ENCODE results near the gene MAJIN. TPM values are rescaled to one million over a fixed set of nuclear protein-coding genes. Genes with fewer than 3 reads are reported as not detected.

Gene MAJIN
- total and polyA plus RNA-seq, 2 experiments from 2014 or later, result not detected

GRCh38 chr11:64913171-64913727, 58.7 kb downstream of the MAJIN start:
- Histone ChIP-seq H3K9ac (no peak overlapping the region), H3K27ac (no peak overlapping the region), H3K9me3 (ENCODE audit: low read depth) (no peaks in the 10 kb centered on the region), H3K4me1 (ENCODE audit: insufficient read depth) (peaks cover 6% of the 10 kb centered on the region; the same call in 1 of the 2 replicates), H3F3A (ENCODE audit: insufficient read depth) (peaks cover 8% of the 10 kb centered on the region), H3K9me2 (ENCODE audit: insufficient read depth) (no peaks in the 10 kb centered on the region), H2AFZ (no peak overlapping the region), H3K4me2 (ENCODE audit: unreplicated experiment) (no peak overlapping the region), H3K79me2 (ENCODE audit: insufficient read depth) (peaks cover 19% of the 10 kb centered on the region), H3K4me3 (no peak overlapping the region), H3K36me3 (ENCODE audit: low read depth) (no peaks in the 10 kb centered on the region; the same call in 1 of the 2 replicates), H3K27me3 (replicated peaks; ENCODE audit: insufficient read depth) (no peaks in the 10 kb centered on the region), H4K20me1 (ENCODE audit: insufficient read depth) (no peaks in the 10 kb centered on the region)
- TF ChIP-seq EZH2 (IDR thresholded peaks at IDR 0.05; ENCODE audit: insufficient read depth, poor library complexity, severe bottlenecking), result no peak
- TF ChIP-seq EZH2phosphoT487 (IDR thresholded peaks at IDR 0.05; ENCODE audit: insufficient read depth, low read depth), result no peak
- 80 to 84% methylated on average over 16 to 17 of the region's 18 CpGs for WGBS, 2 experiments (ENCODE audit: low coverage in 1 of 2, low lambda C conversion rate in 2 of 2, missing lambda C conversion rate in 2 of 2)
- in situ Hi-C loops (cut with MboI), result no loop called here
- DNase-seq, result no peak

GRCh38 chr11:64911689-64912088, 60.2 kb downstream of the MAJIN start:
- DNase-seq, result no peak
- Histone ChIP-seq H3F3A (ENCODE audit: insufficient read depth) (no peaks in the 10 kb centered on the region), H4K20me1 (ENCODE audit: insufficient read depth) (no peaks in the 10 kb centered on the region), H3K4me3 (no peak overlapping the region), H3K4me1 (ENCODE audit: insufficient read depth) (no peaks in the 10 kb centered on the region), H3K36me3 (ENCODE audit: low read depth) (no peaks in the 10 kb centered on the region; the same call in 1 of the 2 replicates), H3K27me3 (replicated peaks; ENCODE audit: insufficient read depth) (no peaks in the 10 kb centered on the region), H3K9me3 (ENCODE audit: low read depth) (no peaks in the 10 kb centered on the region), H3K27ac (no peak overlapping the region), H3K9ac (no peak overlapping the region), H3K4me2 (ENCODE audit: unreplicated experiment) (no peak overlapping the region), H3K79me2 (ENCODE audit: insufficient read depth) (peaks cover 17% of the 10 kb centered on the region), H3K9me2 (ENCODE audit: insufficient read depth) (no peaks in the 10 kb centered on the region), H2AFZ (no peak overlapping the region)
- in situ Hi-C loops (cut with MboI), result no loop called here
- WGBS, 2 experiments (ENCODE audit: low coverage in 1 of 2, low lambda C conversion rate in 2 of 2, missing lambda C conversion rate in 2 of 2), result 95 to 98% methylated on average over 9 of the region's 9 CpGs
- TF ChIP-seq EZH2 (IDR thresholded peaks at IDR 0.05; ENCODE audit: insufficient read depth, poor library complexity, severe bottlenecking) (no peak), EZH2phosphoT487 (IDR thresholded peaks at IDR 0.05; ENCODE audit: insufficient read depth, low read depth) (no peak)

GRCh38 chr11:64911142-64911541, 60.8 kb downstream of the MAJIN start:
- no peak overlapping the region for H3K4me3 ChIP-seq
- H3K9me3 ChIP-seq (ENCODE audit: low read depth), result no peaks in the 10 kb centered on the region
- H3F3A ChIP-seq (ENCODE audit: insufficient read depth), result no peaks in the 10 kb centered on the region
- whole genome bisulfite sequencing, 2 experiments (ENCODE audit: low coverage in 1 of 2, low lambda C conversion rate in 2 of 2, missing lambda C conversion rate in 2 of 2), result 91 to 95% methylated on average over 7 of the region's 7 CpGs
- in situ Hi-C loops (cut with MboI), result no loop called here
- H2AFZ ChIP-seq, result no peak overlapping the region
- DNase-seq, result no peak
- H3K27ac ChIP-seq, result no peak overlapping the region
- TF ChIP-seq EZH2phosphoT487 (IDR thresholded peaks at IDR 0.05; ENCODE audit: insufficient read depth, low read depth) (no peak), EZH2 (IDR thresholded peaks at IDR 0.05; ENCODE audit: insufficient read depth, poor library complexity, severe bottlenecking) (no peak)
- H4K20me1 ChIP-seq (ENCODE audit: insufficient read depth), result no peaks in the 10 kb centered on the region
- H3K36me3 ChIP-seq (ENCODE audit: low read depth), result no peaks in the 10 kb centered on the region; the same call in 1 of the 2 replicates
- H3K27me3 ChIP-seq (replicated peaks; ENCODE audit: insufficient read depth), result no peaks in the 10 kb centered on the region
- H3K9ac ChIP-seq, result no peak overlapping the region
- H3K9me2 ChIP-seq (ENCODE audit: insufficient read depth), result no peaks in the 10 kb centered on the region
- H3K79me2 ChIP-seq (ENCODE audit: insufficient read depth), result peaks cover 11% of the 10 kb centered on the region
- no peaks in the 10 kb centered on the region for H3K4me1 ChIP-seq (ENCODE audit: insufficient read depth)
- H3K4me2 ChIP-seq (ENCODE audit: unreplicated experiment), result no peak overlapping the region

- 88 to 90% methylated on average over 16 to 25 of the region's 27 CpGs for WGBS, 2 experiments (ENCODE audit: low coverage in 1 of 2, low lambda C conversion rate in 2 of 2, missing lambda C conversion rate in 2 of 2)
- Histone ChIP-seq H3K4me2 (ENCODE audit: unreplicated experiment) (no peak overlapping the region), H3K27ac (no peak overlapping the region), H4K20me1 (ENCODE audit: insufficient read depth) (no peaks in the 10 kb centered on the region), H3K9ac (no peak overlapping the region), H3K4me1 (ENCODE audit: insufficient read depth) (no peaks in the 10 kb centered on the region), H3K9me3 (ENCODE audit: low read depth) (no peaks in the 10 kb centered on the region), H3K36me3 (ENCODE audit: low read depth) (no peaks in the 10 kb centered on the region; the same call in 1 of the 2 replicates), H3K4me3 (no peak overlapping the region), H3K27me3 (replicated peaks; ENCODE audit: insufficient read depth) (no peaks in the 10 kb centered on the region), H3K9me2 (ENCODE audit: insufficient read depth) (no peaks in the 10 kb centered on the region), H3F3A (ENCODE audit: insufficient read depth) (no peaks in the 10 kb centered on the region), H3K79me2 (ENCODE audit: insufficient read depth) (peaks cover 6% of the 10 kb centered on the region), H2AFZ (no peak overlapping the region)
- DNase-seq, result no peak
- no peak for TF ChIP-seq EZH2phosphoT487 (IDR thresholded peaks at IDR 0.05; ENCODE audit: insufficient read depth, low read depth)
- no peak for TF ChIP-seq EZH2 (IDR thresholded peaks at IDR 0.05; ENCODE audit: insufficient read depth, poor library complexity, severe bottlenecking)
- in situ Hi-C loops (cut with MboI), result no loop called here
Measured at GRCh38 chr11:64910451-64911093, 61.3 kb downstream of the MAJIN start.
